ENCODE measurements around the gene C2orf69.

The C2orf69 gene

DNA sequence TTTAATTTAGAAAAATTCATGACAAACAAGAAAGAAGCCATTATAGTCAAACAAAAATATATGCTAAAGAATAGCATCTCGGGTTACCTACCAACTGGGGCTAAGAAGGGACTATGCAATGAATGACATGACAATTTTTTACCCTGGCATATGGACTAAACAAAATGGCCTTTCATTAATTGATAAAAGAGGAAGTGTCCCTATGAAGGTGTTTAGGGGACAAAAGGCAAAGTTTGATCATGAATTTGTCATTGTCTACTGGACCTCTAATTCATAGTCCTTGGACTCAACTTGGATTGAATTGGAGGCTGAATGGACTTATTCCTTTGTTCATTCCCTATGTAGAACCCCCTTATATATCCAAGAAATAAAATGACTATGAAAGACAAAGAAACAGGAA, 57.0 kb downstream of the C2orf69 start:
- no peak for DNase-seq (ENCODE audit: low read depth, low spot score)

GRCh38 chr2:199972088-199972626, 61.1 kb downstream of the C2orf69 start:
- DNase-seq (ENCODE audit: low read depth, low spot score), result no peak

DNA sequence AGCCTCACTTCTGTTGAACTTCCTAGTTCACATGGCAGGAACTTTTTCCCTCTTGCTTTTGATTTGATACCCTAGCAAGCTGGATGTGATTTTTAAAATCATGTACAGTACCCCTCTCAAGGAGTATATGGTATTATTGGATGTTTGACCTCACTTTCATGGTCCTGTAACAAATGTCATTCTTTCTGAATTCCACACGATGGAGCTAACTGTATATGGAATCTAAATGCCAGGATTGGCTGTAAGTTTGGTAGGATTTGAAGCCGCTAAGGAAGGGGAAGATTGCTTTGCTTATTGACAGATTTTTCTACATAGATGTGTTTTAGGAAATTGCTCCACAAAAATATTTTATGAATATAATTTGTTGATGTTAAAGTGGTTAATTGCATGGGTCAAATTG, 62.6 kb downstream of the C2orf69 start:
- DNase-seq (ENCODE audit: low read depth, low spot score), result no peak

DNA sequence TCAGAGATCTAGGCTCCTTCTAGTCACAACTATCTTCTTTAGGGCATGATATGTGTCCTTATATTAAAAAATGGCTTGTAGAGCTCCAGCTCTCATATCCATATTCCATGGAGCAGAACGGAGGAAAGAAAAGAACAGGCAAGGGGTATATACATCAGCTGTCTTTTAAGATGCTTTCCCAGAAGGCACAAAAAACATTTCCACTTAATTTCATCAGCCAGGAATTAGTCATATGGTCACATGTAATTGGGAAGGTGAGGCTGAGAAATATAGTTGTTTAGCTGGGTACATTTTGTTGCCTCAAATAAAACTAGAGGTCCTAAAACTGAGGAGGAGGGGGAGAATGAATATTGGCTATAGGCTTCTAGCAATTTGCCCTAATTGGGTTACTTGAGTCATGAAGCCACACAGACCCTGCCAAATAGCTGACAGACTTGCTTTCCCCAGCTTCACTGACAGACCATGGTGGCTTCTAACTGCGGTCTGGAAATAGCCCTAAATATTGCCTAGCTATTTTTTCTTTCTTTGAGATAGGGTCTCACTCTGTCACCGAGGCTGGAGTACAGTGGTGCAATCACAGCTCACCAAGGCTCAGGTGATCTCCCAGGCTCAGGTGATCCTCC, 64.3 kb downstream of the C2orf69 start:
- no peak for DNase-seq (ENCODE audit: low read depth, low spot score)
